Karpas-422 (cell line): Measurements from ENCODE around the gene ABL2. TPM values are rescaled to one million over a fixed set of nuclear protein-coding genes. Genes with fewer than 3 reads are reported as not detected.
"Not testable (repeated sequence)": the region's sequence is repeated elsewhere in the genome, so short reads cannot be mapped to it uniquely, and the experiment has no call there.

Experiments used
- DNase-seq: peaks from one replicate; pipeline ENCODE4 v3.0.0-alpha.2; 2015
- H2AFZ ChIP-seq: fragments of 200-600 bp; sonication (generic); 2 replicates; pipeline ENCODE4 v1.6.1; 2014; ENCODE audit warnings: antibody characterized with exemption, low read length, mixed read lengths
- H3K27ac ChIP-seq: fragments of 200-600 bp; sonication (generic); 2 replicates; pipeline ENCODE4 v1.5.1; 2014; ENCODE audit warnings: mild to moderate bottlenecking, low read length, moderate library complexity
- H3K27me3 ChIP-seq: fragments of 200-600 bp; sonication (generic); 2 replicates; pipeline ENCODE4 v1.6.1; 2014; ENCODE audit warnings: low read length, mixed read lengths
- H3K36me3 ChIP-seq: fragments of 200-600 bp; sonication (generic); 2 replicates; pipeline ENCODE4 v1.6.1; 2014; ENCODE audit warnings: low read length, mixed read lengths; ENCODE audit not compliant: insufficient read depth
- H3K4me1 ChIP-seq: fragments of 200-600 bp; sonication (generic); 2 replicates; pipeline ENCODE4 v1.6.1; 2014; ENCODE audit warnings: mild to moderate bottlenecking, low read length, mixed read lengths
- H3K4me2 ChIP-seq: fragments of 200-600 bp; sonication (generic); 2 replicates; pipeline ENCODE4 v1.6.1; 2014; ENCODE audit warnings: low read length, low read depth, mild to moderate bottlenecking; ENCODE audit not compliant: poor library complexity, severe bottlenecking
- H3K4me3 ChIP-seq: fragments of 200-600 bp; sonication (generic); 2 replicates; pipeline ENCODE4 v1.5.1; 2014; ENCODE audit warnings: mild to moderate bottlenecking, antibody characterized with exemption, low read length, mixed read lengths
- H3K79me2 ChIP-seq: fragments of 200-600 bp; sonication (generic); 2 replicates; pipeline ENCODE4 v1.6.1; 2014; ENCODE audit warnings: mild to moderate bottlenecking, low read length, mixed read lengths
- H3K9ac ChIP-seq: fragments of 200-600 bp; sonication (generic); 2 replicates; pipeline ENCODE4 v1.6.0; 2014; ENCODE audit warnings: low read length
- H3K9me2 ChIP-seq: fragments of 200-600 bp; sonication (generic), shearing (Covaris generic); replicated peaks from 2 replicates; pipeline ENCODE4 v1.6.0; 2014; ENCODE audit warnings: mild to moderate bottlenecking, low read length, moderate library complexity; ENCODE audit not compliant: insufficient read depth
- H3K9me3 ChIP-seq: fragments of 300-700, 200-600 bp; sonication (generic); 2 replicates; pipeline ENCODE4 v1.6.1; 2014; ENCODE audit warnings: low read length, mixed read lengths
- H4K20me1 ChIP-seq: fragments of 200-600 bp; sonication (generic); 2 replicates; pipeline ENCODE4 v1.6.1; 2014; ENCODE audit warnings: mild to moderate bottlenecking, antibody characterized with exemption, low read length, low read depth; ENCODE audit not compliant: insufficient read depth
- total RNA-seq: library from RNA; depleted of rRNA; stranded (reverse); fragments of >200 nt; shearing (Covaris generic); gene quantifications from 2 replicates; pipeline ENCODE4 v1.2.3, GENCODE V29; 2014; ENCODE audit warnings: low replicate concordance

The ABL2 gene
- total RNA-seq, 1 experiment from 2014 or later, result 14.3 TPM

DNA sequence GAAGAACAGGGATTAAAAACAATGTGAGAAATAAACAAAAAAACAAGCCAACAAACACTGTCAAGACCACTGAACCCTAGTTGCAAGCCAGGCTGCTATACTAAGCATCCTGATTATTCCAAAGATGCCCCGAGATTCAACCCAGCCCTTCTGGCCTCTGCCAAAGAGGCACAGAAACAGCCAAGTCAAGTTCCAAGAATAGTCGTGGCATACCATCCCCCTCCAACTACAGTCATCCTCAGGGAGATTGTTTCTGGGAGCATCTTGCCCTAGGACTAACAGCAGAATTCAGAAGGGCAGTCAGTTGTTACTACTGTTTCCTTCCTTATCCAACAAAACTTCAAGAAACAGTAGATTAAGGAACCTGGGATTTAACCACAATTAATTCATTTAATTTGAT is 52.3 kb downstream of the ABL2 start:
- Histone ChIP-seq H3K4me2 (no peak overlapping the region), H4K20me1 (no peaks in the 10 kb centered on the region), H3K27ac (no peak overlapping the region), H3K4me1 (no peaks in the 10 kb centered on the region), H3K79me2 (peaks cover 60% of the 10 kb centered on the region), H3K27me3 (no peaks in the 10 kb centered on the region), H3K4me3 (no peak overlapping the region), H3K9me3 (no peaks in the 10 kb centered on the region), H3K36me3 (no peaks in the 10 kb centered on the region), H3K9me2 (no peaks in the 10 kb centered on the region), H3K9ac (no peak overlapping the region), H2AFZ (no peak overlapping the region)
- DNase-seq, result no peak

GRCh38 chr1:179175011-179175841 is 54.3 kb downstream of the ABL2 start:
- H2AFZ ChIP-seq, result no peak overlapping the region
- no peak overlapping the region for H3K4me2 ChIP-seq
- H3K79me2 ChIP-seq, result peaks cover 60% of the 10 kb centered on the region

DNA sequence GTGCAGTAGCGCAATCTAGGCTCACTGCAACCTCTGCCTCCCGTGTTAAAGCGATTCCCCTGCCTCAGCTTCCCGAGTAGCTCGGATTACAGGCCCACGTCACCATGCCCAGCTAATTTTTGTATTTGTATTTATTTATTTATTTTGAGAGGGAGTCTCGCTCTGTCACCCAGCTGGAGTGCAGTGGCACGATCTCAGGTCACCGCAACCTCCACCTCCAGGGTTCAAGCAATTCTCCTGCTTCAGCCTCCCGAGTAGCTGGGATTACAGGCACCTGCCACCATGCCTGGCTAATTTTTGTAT is 59.1 kb downstream of the ABL2 start:
- peaks cover 35% of the 10 kb centered on the region for H3K4me1 ChIP-seq
- not testable (repeated sequence) for H3K36me3 ChIP-seq, H3K4me2 ChIP-seq, H3K4me3 ChIP-seq, H3K9ac ChIP-seq, H3K9me2 ChIP-seq, H3K27ac ChIP-seq, H3K9me3 ChIP-seq, H3K27me3 ChIP-seq, H2AFZ ChIP-seq, DNase-seq, H4K20me1 ChIP-seq
- H3K79me2 ChIP-seq, result peaks cover 65% of the 10 kb centered on the region

More at GRCh38 chr1:179175011-179175841, 54.3 kb downstream of the ABL2 start:
- H3K4me3 ChIP-seq, result no peak overlapping the region
- H3K27ac ChIP-seq, result no peak overlapping the region
- H3K27me3 ChIP-seq, result no peaks in the 10 kb centered on the region
- H3K9ac ChIP-seq, result no peak overlapping the region
- no peak for DNase-seq
- H3K36me3 ChIP-seq, result no peaks in the 10 kb centered on the region
- H4K20me1 ChIP-seq, result no peaks in the 10 kb centered on the region
- no peaks in the 10 kb centered on the region for H3K9me2 ChIP-seq
- H3K9me3 ChIP-seq, result no peaks in the 10 kb centered on the region
- H3K4me1 ChIP-seq, result no peaks in the 10 kb centered on the region

DNA sequence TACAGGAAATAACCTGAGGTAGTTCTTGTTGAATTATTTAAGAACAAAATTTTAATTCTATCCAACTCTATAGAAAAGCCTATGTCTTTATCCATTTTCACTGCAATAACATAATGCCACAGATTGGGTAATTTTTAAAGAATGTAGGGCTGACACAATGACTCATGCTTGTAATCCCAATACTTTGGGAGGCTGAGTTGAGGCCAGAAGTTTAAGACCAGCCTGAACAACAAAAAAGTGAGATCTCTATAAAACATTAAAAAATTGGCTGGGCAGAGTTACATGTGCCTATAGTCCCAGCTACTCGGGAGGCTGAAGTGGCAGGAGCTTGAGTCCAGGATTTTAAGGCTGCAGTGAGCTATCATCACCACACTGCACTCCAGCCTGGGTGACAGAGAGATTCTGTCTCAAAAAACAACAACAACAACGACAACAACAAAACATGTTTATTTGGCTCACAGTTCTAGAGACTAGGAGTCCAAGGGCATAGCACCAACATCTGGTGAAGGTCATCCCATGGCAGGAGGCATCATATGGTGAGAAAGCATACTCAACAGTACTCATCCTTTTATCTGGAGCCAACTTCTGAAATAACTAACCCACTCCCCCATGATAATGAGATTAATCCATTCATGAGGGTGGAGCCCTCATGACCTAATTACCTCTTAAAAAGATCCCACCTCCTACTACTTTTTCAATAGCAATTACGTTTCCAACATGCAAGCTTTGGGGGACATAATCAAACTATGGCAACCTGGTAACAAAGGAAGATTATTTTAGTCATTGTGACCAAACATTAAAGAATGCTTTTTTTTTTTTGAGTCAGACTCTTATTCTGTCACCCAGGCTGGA is 59.6 kb downstream of the ABL2 start:
- no peak overlapping the region for H2AFZ ChIP-seq
- H3K27me3 ChIP-seq, result no peaks in the 10 kb centered on the region
- no peak overlapping the region for H3K27ac ChIP-seq
- H3K4me2 ChIP-seq, result no peak overlapping the region
- H3K4me3 ChIP-seq, result no peak overlapping the region
- H3K4me1 ChIP-seq, result peaks cover 39% of the 10 kb centered on the region
- peaks cover 65% of the 10 kb centered on the region for H3K79me2 ChIP-seq
- no peaks in the 10 kb centered on the region for H3K9me2 ChIP-seq
- H3K36me3 ChIP-seq, result no peaks in the 10 kb centered on the region
- H3K9me3 ChIP-seq, result no peaks in the 10 kb centered on the region
- peaks cover 8% of the 10 kb centered on the region; the same call in 1 of the 2 replicates for H4K20me1 ChIP-seq
- DNase-seq, result peak; percentile 30
- H3K9ac ChIP-seq, result no peak overlapping the region

DNA sequence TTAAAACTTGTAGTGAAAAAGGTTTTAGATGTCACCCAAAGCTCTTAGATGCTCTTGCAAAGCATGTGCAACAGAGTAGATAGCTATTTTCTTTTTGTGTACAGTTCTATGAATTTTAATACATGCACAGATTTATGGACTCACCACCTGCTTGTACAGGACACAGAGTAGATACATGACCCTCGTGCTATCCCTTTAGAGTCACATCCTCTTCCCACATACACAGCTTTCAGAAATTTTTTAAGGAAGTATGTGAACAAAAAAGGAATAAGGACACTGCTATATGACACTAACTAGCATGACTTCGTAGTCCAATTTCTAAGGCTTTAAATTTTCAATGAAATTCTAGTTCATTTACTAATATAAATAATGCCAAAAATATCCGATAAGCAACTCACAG is 60.9 kb downstream of the ABL2 start:
- H3K9ac ChIP-seq, result no peak overlapping the region
- peaks cover 39% of the 10 kb centered on the region for H3K4me1 ChIP-seq
- H3K27ac ChIP-seq, result no peak overlapping the region
- no peaks in the 10 kb centered on the region for H3K9me3 ChIP-seq
- peaks cover 8% of the 10 kb centered on the region; the same call in 1 of the 2 replicates for H4K20me1 ChIP-seq
- H3K4me2 ChIP-seq, result no peak overlapping the region
- H3K4me3 ChIP-seq, result no peak overlapping the region
- no peaks in the 10 kb centered on the region for H3K9me2 ChIP-seq
- peak; percentile 40 for DNase-seq
- H3K79me2 ChIP-seq, result peaks cover 77% of the 10 kb centered on the region
- H3K27me3 ChIP-seq, result no peaks in the 10 kb centered on the region
- no peaks in the 10 kb centered on the region for H3K36me3 ChIP-seq
- H2AFZ ChIP-seq, result no peak overlapping the region

DNA sequence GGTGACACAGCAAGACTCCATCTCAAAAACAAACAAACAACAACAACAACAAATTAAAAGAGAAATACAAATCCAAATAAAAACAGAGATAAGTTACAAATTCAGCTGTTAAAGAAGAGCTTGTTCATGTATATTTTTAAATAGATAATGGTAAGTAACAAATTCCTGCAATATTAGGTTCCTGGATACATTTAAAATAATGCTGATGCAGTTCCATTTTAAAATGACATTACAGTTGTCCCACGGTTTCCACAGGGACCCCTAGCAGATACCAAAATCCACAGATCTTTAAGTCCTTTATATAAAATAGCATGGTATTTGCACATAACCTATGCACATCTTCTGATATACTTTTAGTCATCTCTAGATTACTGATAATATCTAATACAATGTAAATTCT is 61.5 kb downstream of the ABL2 start:
- no peak overlapping the region for H3K9ac ChIP-seq
- no peak overlapping the region for H3K27ac ChIP-seq
- H3K27me3 ChIP-seq, result no peaks in the 10 kb centered on the region
- DNase-seq, result no peak
- no peak overlapping the region for H3K4me2 ChIP-seq
- peaks cover 82% of the 10 kb centered on the region for H3K79me2 ChIP-seq
- H2AFZ ChIP-seq, result no peak overlapping the region
- H4K20me1 ChIP-seq, result peaks cover 8% of the 10 kb centered on the region; the same call in 1 of the 2 replicates
- H3K9me3 ChIP-seq, result no peaks in the 10 kb centered on the region
- H3K4me1 ChIP-seq, result peaks cover 41% of the 10 kb centered on the region
- no peak overlapping the region for H3K4me3 ChIP-seq
- H3K9me2 ChIP-seq, result no peaks in the 10 kb centered on the region
- no peaks in the 10 kb centered on the region for H3K36me3 ChIP-seq

DNA sequence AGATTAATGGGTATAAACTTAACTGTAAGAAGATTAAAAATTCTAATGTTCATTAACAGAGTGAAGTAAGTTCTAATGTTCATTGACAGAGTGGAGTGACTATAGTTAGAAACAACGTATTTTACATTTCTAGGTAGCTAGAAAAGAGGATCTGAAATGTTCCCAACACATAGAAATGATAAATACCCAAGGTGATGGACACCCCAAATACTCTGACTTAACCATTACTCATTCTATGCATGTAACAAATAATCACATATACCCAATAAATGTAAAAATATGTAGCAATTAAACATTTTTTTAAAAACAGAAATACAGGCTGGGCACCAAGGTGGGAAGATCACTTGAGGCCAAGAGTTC is 62.1 kb downstream of the ABL2 start:
- Histone ChIP-seq H3K27ac (peak overlapping the region; percentile 70), H3K27me3 (no peaks in the 10 kb centered on the region), H3K9me2 (no peaks in the 10 kb centered on the region), H3K9me3 (no peaks in the 10 kb centered on the region), H3K9ac (no peak overlapping the region), H3K79me2 (peaks cover 84% of the 10 kb centered on the region), H3K36me3 (no peaks in the 10 kb centered on the region), H2AFZ (no peak overlapping the region), H3K4me3 (peak overlapping the region; percentile 39), H3K4me2 (peak overlapping the region; percentile 69), H3K4me1 (peaks cover 45% of the 10 kb centered on the region), H4K20me1 (peaks cover 8% of the 10 kb centered on the region; the same call in 1 of the 2 replicates)
- DNase-seq, result peak; percentile 34

DNA sequence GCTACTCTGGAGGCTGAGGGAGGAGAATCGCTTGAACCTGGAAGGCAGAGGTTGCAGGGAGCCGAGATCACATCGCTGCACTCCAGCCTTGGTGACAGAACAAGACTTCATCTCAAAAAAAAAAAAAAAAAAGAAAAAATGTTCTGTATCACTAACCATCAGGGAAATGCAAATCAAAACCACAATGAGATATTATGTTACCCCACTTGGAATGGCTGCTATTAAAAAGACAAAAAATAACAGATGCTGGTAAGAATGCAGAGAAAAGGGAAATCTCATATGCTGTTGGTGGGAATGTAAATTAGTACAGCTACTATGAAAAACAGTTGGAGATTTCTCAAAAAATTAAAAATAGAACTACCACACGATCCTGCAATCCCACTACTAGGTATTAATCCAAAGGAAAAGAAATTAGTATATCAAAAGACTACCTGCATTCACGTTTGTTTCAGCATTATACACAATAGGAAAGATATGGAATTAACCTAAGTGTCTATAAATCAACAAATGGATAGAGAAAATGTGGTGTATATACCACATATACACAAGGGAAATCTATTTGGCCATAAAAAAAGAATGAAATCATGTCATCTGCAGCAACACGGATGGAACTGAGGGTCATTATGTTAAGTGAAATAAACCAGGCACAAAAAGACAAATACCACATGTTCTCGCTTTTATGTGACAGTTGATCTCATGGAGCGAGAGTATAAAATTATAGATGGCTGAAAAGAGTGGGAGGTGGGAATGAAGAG is 62.6 kb downstream of the ABL2 start:
- Histone ChIP-seq H3K4me3 (peak overlapping the region; percentile 39), H4K20me1 (peaks cover 8% of the 10 kb centered on the region; the same call in 1 of the 2 replicates), H3K4me2 (peak overlapping the region; percentile 69), H3K27ac (peak overlapping the region; percentile 70), H3K79me2 (peaks cover 84% of the 10 kb centered on the region), H3K27me3 (no peaks in the 10 kb centered on the region), H3K9me3 (no peaks in the 10 kb centered on the region), H3K9ac (no peak overlapping the region), H3K36me3 (no peaks in the 10 kb centered on the region), H2AFZ (no peak overlapping the region), H3K4me1 (peaks cover 45% of the 10 kb centered on the region), H3K9me2 (no peaks in the 10 kb centered on the region)
- peak; percentile 64 for DNase-seq
